Skeletal muscle satellite cell (primary cell): ENCODE measurements around the gene ATP6V0E1.
"Not testable (repeated sequence)": the region's sequence is repeated elsewhere in the genome, so short reads cannot be mapped to it uniquely, and the experiment has no call there.

Source experiments
- H3K27me3 ChIP-seq: 2 replicates; pipeline ENCODE4 v1.7.0; 2013; ENCODE audit warnings: low read length; ENCODE audit not compliant: control insufficient read depth, insufficient read depth
- H3K36me3 ChIP-seq: 2 replicates; pipeline ENCODE4 v1.7.0; 2013; ENCODE audit warnings: mild to moderate bottlenecking, control low read depth, low read length; ENCODE audit not compliant: insufficient read depth
- H3K4me1 ChIP-seq: 2 replicates; pipeline ENCODE4 v1.7.0; 2013; ENCODE audit warnings: low read length; ENCODE audit not compliant: control insufficient read depth, insufficient read depth
- H3K4me2 ChIP-seq: 2 replicates; pipeline ENCODE4 v1.7.0; 2013; ENCODE audit warnings: mild to moderate bottlenecking, low read length
- H3K4me3 ChIP-seq: 2 replicates; pipeline ENCODE4 v1.7.0; 2013; ENCODE audit warnings: low read length
- H3K9ac ChIP-seq: 2 replicates; pipeline ENCODE4 v1.7.0; 2013; ENCODE audit warnings: mild to moderate bottlenecking, low read depth, low read length, moderate library complexity
- H3K9me3 ChIP-seq: replicated peaks from 2 replicates; pipeline ENCODE4 v1.7.0; 2013; ENCODE audit warnings: mild to moderate bottlenecking, control low read depth, low read length

ATP6V0E1 gene

GRCh38 chr5:173020643-173021042 lies 37.1 kb downstream of the ATP6V0E1 start:
- Histone ChIP-seq H3K27me3 (no peaks in the 10 kb centered on the region), H3K9ac (no peak overlapping the region), H3K4me1 (peaks cover 14% of the 10 kb centered on the region), H3K4me2 (no peak overlapping the region), H3K9me3 (no peaks in the 10 kb centered on the region), H3K36me3 (peaks cover 20% of the 10 kb centered on the region), H3K4me3 (no peak overlapping the region)

GRCh38 chr5:173025651-173026050 lies 42.1 kb downstream of the ATP6V0E1 start:
- Histone ChIP-seq H3K4me3 (no peak overlapping the region), H3K9ac (no peak overlapping the region), H3K4me1 (peaks cover 22% of the 10 kb centered on the region), H3K9me3 (no peaks in the 10 kb centered on the region), H3K27me3 (no peaks in the 10 kb centered on the region), H3K36me3 (peaks cover 18% of the 10 kb centered on the region), H3K4me2 (no peak overlapping the region)

- Histone ChIP-seq H3K9me3 (no peaks in the 10 kb centered on the region), H3K27me3 (no peaks in the 10 kb centered on the region), H3K4me2 (no peak overlapping the region), H3K9ac (no peak overlapping the region), H3K4me1 (peaks cover 22% of the 10 kb centered on the region), H3K36me3 (peaks cover 11% of the 10 kb centered on the region), H3K4me3 (no peak overlapping the region)
These were observed 44.3 kb downstream of the ATP6V0E1 start for GRCh38 chr5:173027905-173028304.

GRCh38 chr5:173028811-173029327 lies 45.3 kb downstream of the ATP6V0E1 start:
- Histone ChIP-seq H3K4me1 (peaks cover 22% of the 10 kb centered on the region), H3K36me3 (peaks cover 6% of the 10 kb centered on the region), H3K27me3 (no peaks in the 10 kb centered on the region), H3K4me2 (no peak overlapping the region), H3K9ac (no peak overlapping the region), H3K9me3 (no peaks in the 10 kb centered on the region), H3K4me3 (no peak overlapping the region)

GRCh38 chr5:173029499-173029921 lies 45.9 kb downstream of the ATP6V0E1 start:
- Histone ChIP-seq H3K27me3 (no peaks in the 10 kb centered on the region), H3K9me3 (no peaks in the 10 kb centered on the region), H3K36me3 (peaks cover 11% of the 10 kb centered on the region), H3K4me2 (no peak overlapping the region), H3K9ac (no peak overlapping the region), H3K4me3 (no peak overlapping the region), H3K4me1 (peaks cover 22% of the 10 kb centered on the region)

GRCh38 chr5:173032096-173032495 lies 48.5 kb downstream of the ATP6V0E1 start:
- peaks cover 32% of the 10 kb centered on the region for H3K4me1 ChIP-seq
- H3K9ac ChIP-seq, H3K27me3 ChIP-seq, H3K9me3 ChIP-seq, H3K4me3 ChIP-seq, H3K4me2 ChIP-seq: not testable (repeated sequence)
- peaks cover 27% of the 10 kb centered on the region for H3K36me3 ChIP-seq

- Histone ChIP-seq H3K4me1 (peaks cover 31% of the 10 kb centered on the region), H3K27me3 (no peaks in the 10 kb centered on the region), H3K36me3 (peaks cover 25% of the 10 kb centered on the region), H3K9ac (no peak overlapping the region), H3K4me2 (no peak overlapping the region), H3K9me3 (no peaks in the 10 kb centered on the region), H3K4me3 (no peak overlapping the region)
These were observed 49.2 kb downstream of the ATP6V0E1 start for GRCh38 chr5:173032730-173033129.

GRCh38 chr5:173033923-173034322 lies 50.4 kb downstream of the ATP6V0E1 start:
- peaks cover 24% of the 10 kb centered on the region for H3K36me3 ChIP-seq
- H3K4me2 ChIP-seq, result no peak overlapping the region
- no peaks in the 10 kb centered on the region for H3K27me3 ChIP-seq
- H3K9me3 ChIP-seq, result no peaks in the 10 kb centered on the region
- peaks cover 20% of the 10 kb centered on the region for H3K4me1 ChIP-seq
- no peak overlapping the region for H3K4me3 ChIP-seq
- H3K9ac ChIP-seq, result no peak overlapping the region

- no peak overlapping the region for H3K4me2 ChIP-seq
- no peaks in the 10 kb centered on the region for H3K27me3 ChIP-seq
- H3K9ac ChIP-seq, result no peak overlapping the region
- peaks cover 15% of the 10 kb centered on the region for H3K4me1 ChIP-seq
- peaks cover 24% of the 10 kb centered on the region for H3K36me3 ChIP-seq
- no peaks in the 10 kb centered on the region for H3K9me3 ChIP-seq
- no peak overlapping the region for H3K4me3 ChIP-seq
These were observed 52.5 kb downstream of the ATP6V0E1 start for GRCh38 chr5:173035904-173036707.

GRCh38 chr5:173039188-173039587 lies 55.6 kb downstream of the ATP6V0E1 start:
- H3K27me3 ChIP-seq, result no peaks in the 10 kb centered on the region
- peaks cover 20% of the 10 kb centered on the region for H3K36me3 ChIP-seq

GRCh38 chr5:173039964-173040363 lies 56.4 kb downstream of the ATP6V0E1 start:
- H3K9me3 ChIP-seq, result no peaks in the 10 kb centered on the region
- H3K4me2 ChIP-seq, result no peak overlapping the region
- no peak overlapping the region for H3K4me3 ChIP-seq
- H3K27me3 ChIP-seq, result no peaks in the 10 kb centered on the region
- peaks cover 13% of the 10 kb centered on the region for H3K4me1 ChIP-seq
- peaks cover 12% of the 10 kb centered on the region for H3K36me3 ChIP-seq
- no peak overlapping the region for H3K9ac ChIP-seq

More at GRCh38 chr5:173039188-173039587, 55.6 kb downstream of the ATP6V0E1 start:
- Histone ChIP-seq H3K9me3 (no peaks in the 10 kb centered on the region), H3K4me2 (no peak overlapping the region), H3K4me1 (peaks cover 15% of the 10 kb centered on the region), H3K4me3 (no peak overlapping the region), H3K9ac (no peak overlapping the region)
